Prostate gland (tissue), 2 donors: ENCODE measurements around the gene PITX1.

ENCODE experiments used
- CTCF ChIP-seq, 4 experiments: fragments of 200-600 bp in 2 of 4; fragments of 450-650 bp in 2 of 4; sonication (generic) in 2 of 4; IDR thresholded peaks; 1 replicate in 3 of 4; 2 replicates in 1 of 4; pipeline ENCODE4 v1.5.1; 2016 to 2019; ENCODE audit warnings: antibody characterized with exemption in 4 of 4, mild to moderate bottlenecking in 2 of 4, moderate library complexity in 2 of 4
- POLR2AphosphoS5 ChIP-seq: sonication (generic); formaldehyde crosslinking; IDR thresholded peaks from one replicate; pipeline ENCODE4 v1.6.1; 2017; ENCODE audit warnings: antibody characterized with exemption

GRCh38 chr5:135038205-135038812, 4.3 kb upstream of the PITX1 start:
- TF ChIP-seq CTCF (IDR thresholded peaks at IDR 0.05) (no peak), POLR2AphosphoS5 (no peak)
